ENCODE results near the gene ADGRD2. TPM values are rescaled to one million over a fixed set of nuclear protein-coding genes. Genes with fewer than 3 reads are reported as not detected.
A peak's percentile ranks its signal among the peaks of the same experiment; 100 is the strongest.

Gene ADGRD2
- total RNA-seq, result 0.62 to 0.78 TPM (median 0.63 TPM) in 3 replicates

- H3K4me1 Mint-ChIP-seq, result peaks cover 8% of the 10 kb centered on the region
- no peak for TF ChIP-seq CTCF (IDR thresholded peaks at IDR 0.05; ENCODE audit: unreplicated experiment)
- no peaks in the 10 kb centered on the region for H3K9me3 Mint-ChIP-seq
- peak within 1 kb of the TSS; percentile 67 for H3K4me3 Mint-ChIP-seq
- no peaks in the 10 kb centered on the region for H3K36me3 Mint-ChIP-seq
- H3K27me3 Mint-ChIP-seq (ENCODE audit: low read depth), result peaks cover 43% of the 10 kb centered on the region
- peak; percentile 59 to 70 for DNase-seq (ENCODE audit: low spot score in 2 of 2, unreplicated experiment in 2 of 2)
- H3K27ac Mint-ChIP-seq, result no peak within 1 kb of the TSS
Measured at GRCh38 chr9:124450241-124450924, at the start of gene ADGRD2. Gene ADGRD2, plus strand, starts transcription at chr9:124450451. Its CDS starts 1,216 bp downstream, at chr9:124451667.

- TF ChIP-seq CTCF (IDR thresholded peaks at IDR 0.05; ENCODE audit: unreplicated experiment), result no peak
- no peaks in the 10 kb centered on the region for H3K9me3 Mint-ChIP-seq
- H3K36me3 Mint-ChIP-seq, result peaks cover 33% of the 10 kb centered on the region
- no peaks in the 10 kb centered on the region for H3K27me3 Mint-ChIP-seq (ENCODE audit: low read depth)
- no peak overlapping the region for H3K27ac Mint-ChIP-seq
- no peak for DNase-seq (ENCODE audit: low spot score in 2 of 2, unreplicated experiment in 2 of 2)
- peaks cover 2% of the 10 kb centered on the region for H3K4me1 Mint-ChIP-seq
- H3K4me3 Mint-ChIP-seq, result no peak overlapping the region
Measured at GRCh38 chr9:124403246-124403645, 47.0 kb upstream of the ADGRD2 start.

GRCh38 chr9:124409410-124409809, 40.8 kb upstream of the ADGRD2 start:
- Mint-ChIP-seq H3K36me3 (peaks cover 33% of the 10 kb centered on the region), H3K27ac (no peak overlapping the region), H3K4me3 (no peak overlapping the region), H3K27me3 (ENCODE audit: low read depth) (no peaks in the 10 kb centered on the region), H3K4me1 (peaks cover 9% of the 10 kb centered on the region), H3K9me3 (no peaks in the 10 kb centered on the region)
- no peak for TF ChIP-seq CTCF (IDR thresholded peaks at IDR 0.05; ENCODE audit: unreplicated experiment)
- no peak for DNase-seq (ENCODE audit: low spot score in 2 of 2, unreplicated experiment in 2 of 2)

- H3K27ac Mint-ChIP-seq, result no peak overlapping the region
- H3K36me3 Mint-ChIP-seq, result peaks cover 28% of the 10 kb centered on the region
- DNase-seq (ENCODE audit: low spot score in 2 of 2, unreplicated experiment in 2 of 2), result no peak
- no peak overlapping the region for H3K4me3 Mint-ChIP-seq
- peaks cover 13% of the 10 kb centered on the region for H3K4me1 Mint-ChIP-seq
- H3K9me3 Mint-ChIP-seq, result peaks cover under 1% of the 10 kb centered on the region
- peak; percentile 32 for TF ChIP-seq CTCF (IDR thresholded peaks at IDR 0.05; ENCODE audit: unreplicated experiment)
- peaks cover under 1% of the 10 kb centered on the region for H3K27me3 Mint-ChIP-seq (ENCODE audit: low read depth)
Measured at GRCh38 chr9:124410321-124410913, 39.8 kb upstream of the ADGRD2 start.

GRCh38 chr9:124411514-124412227, 38.6 kb upstream of the ADGRD2 start:
- Mint-ChIP-seq H3K36me3 (peaks cover 21% of the 10 kb centered on the region), H3K4me1 (peaks cover 15% of the 10 kb centered on the region), H3K27me3 (ENCODE audit: low read depth) (peaks cover 2% of the 10 kb centered on the region), H3K4me3 (no peak overlapping the region), H3K27ac (no peak overlapping the region), H3K9me3 (peaks cover 3% of the 10 kb centered on the region)
- no peak for TF ChIP-seq CTCF (IDR thresholded peaks at IDR 0.05; ENCODE audit: unreplicated experiment)
- no peak for DNase-seq (ENCODE audit: low spot score in 2 of 2, unreplicated experiment in 2 of 2)

All from mesothelial cell of epicardium (in vitro differentiated cells).